ENCODE measurements around the gene FST.

GRCh38 chr5:53433026-53433425, 47.4 kb upstream of the FST start:
- TF ChIP-seq POLR2A (IDR thresholded peaks at IDR 0.05; ENCODE audit: control extremely low read depth in 1 of 2, low read depth in 2 of 2, low read length in 2 of 2) (no peak), EP300 (IDR thresholded peaks at IDR 0.05; ENCODE audit: borderline replicate concordance in 1 of 2, low read depth in 2 of 2, low read length in 2 of 2) (no peak), CTCF (IDR thresholded peaks at IDR 0.05; ENCODE audit: control extremely low read depth in 1 of 3, insufficient read depth in 1 of 3, low read depth in 1 of 3, low read length in 3 of 3) (no peak), POLR2AphosphoS5 (IDR thresholded peaks at IDR 0.05; ENCODE audit: low read depth, low read length) (no peak), EZH2 (IDR thresholded peaks at IDR 0.05; ENCODE audit: low read depth, low read length, severe bottlenecking) (no peak)
